Measurements from ENCODE around the gene ATIC. TPM values are rescaled to one million over a fixed set of nuclear protein-coding genes. Genes with fewer than 3 reads are reported as not detected.

Gene ATIC
- total and polyA plus RNA-seq, 2 of the 8 experiments (the other 6 are each of a cell fraction or from before 2014, with no cell fraction given) = 139 to 319 TPM

GRCh38 chr2:215382480-215382879 lies 70.6 kb downstream of the ATIC start (continued):
- TF ChIP-seq, protein P1, sequence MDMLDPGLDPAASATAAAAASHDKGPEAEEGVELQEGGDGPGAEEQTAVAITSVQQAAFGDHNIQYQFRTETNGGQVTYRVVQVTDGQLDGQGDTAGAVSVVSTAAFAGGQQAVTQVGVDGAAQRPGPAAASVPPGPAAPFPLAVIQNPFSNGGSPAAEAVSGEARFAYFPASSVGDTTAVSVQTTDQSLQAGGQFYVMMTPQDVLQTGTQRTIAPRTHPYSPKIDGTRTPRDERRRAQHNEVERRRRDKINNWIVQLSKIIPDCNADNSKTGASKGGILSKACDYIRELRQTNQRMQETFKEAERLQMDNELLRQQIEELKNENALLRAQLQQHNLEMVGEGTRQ (IDR thresholded peaks at IDR 0.05; ENCODE audit: low read length) = no peak
- no peak for TF ChIP-seq JUN (IDR thresholded peaks at IDR 0.05; ENCODE audit: low read depth, low read length)
